K562 (cell line): Measurements from ENCODE around the gene ELFN2. TPM values are rescaled to one million over a fixed set of nuclear protein-coding genes. Genes with fewer than 3 reads are reported as not detected.
"Not testable (repeated sequence)": the region's sequence is repeated elsewhere in the genome, so short reads cannot be mapped to it uniquely, and the experiment has no call there.

Experiments
- ATAC-seq: fragments of 200-7000 bp; cut with Tn5 transposase; 3 replicates; pipeline ENCODE4 v1.9.1; 2020; ENCODE audit warnings: moderate library complexity
- BruUV-seq: library from RNA; stranded (reverse); fragments of 400-500 nt; replicated peaks from 2 replicates; lab custom pipeline; 2021; lab: Mats Ljungman, UMichigan
- CTCF ChIA-PET: fragments of 300-600 bp; formaldehyde crosslinking; extraction: SDS; loops from one replicate; lab custom pipeline; 2021; ENCODE audit warnings: low intra/inter-chr PET ratio; lab: Yijun Ruan, JAX
- POLR2A ChIA-PET: fragments of 300-600, 350-650 bp; sonication (Branson Sonifier 250); formaldehyde crosslinking; extraction: SDS; loops from one replicate; lab custom pipeline; 2021; ENCODE audit warnings: antibody characterized with exemption, inconsistent platforms; lab: Yijun Ruan, JAX
- DNase-seq, 4 experiments: peaks; one replicate each; pipeline versions ENCODE4 v3.0.0 to v3.0.0-alpha.2; 2011 to 2018; ENCODE audit warnings: low spot score in 3 of 4, mixed read lengths in 3 of 4; ENCODE audit errors: extremely low read depth in 1 of 4
- FAIRE-seq: peaks from 2 replicates; lab custom pipeline; 2011; peaks lifted over from hg19 to GRCh38; lab: Jason Lieb, UNC
- H2AFZ ChIP-seq: 2 replicates; pipeline ENCODE4 v1.6.0; 2011; ENCODE audit warnings: low read depth, low read length, control low read depth, inconsistent platforms
- H3K27ac ChIP-seq: fragments of 200-600 bp; 3 replicates; pipeline ENCODE4 v1.8.0; 2011; ENCODE audit warnings: low read depth, mild to moderate bottlenecking, control low read depth, inconsistent platforms, low read length, moderate library complexity, mixed read lengths; ENCODE audit errors: extremely low read depth
- H3K27me3 ChIP-seq, 2 experiments: fragments of 300-600 bp in 1 of 2; 2 replicates in 1 of 2; 3 replicates in 1 of 2; pipeline versions ENCODE4 v1.6.0 to v1.8.0; 2011; ENCODE audit warnings: inconsistent platforms in 2 of 2, low read length in 2 of 2, mild to moderate bottlenecking in 1 of 2, mixed read lengths in 1 of 2, moderate library complexity in 1 of 2; ENCODE audit not compliant: control insufficient read depth in 2 of 2, insufficient read depth in 2 of 2
- H3K36me3 ChIP-seq: fragments of 300-600 bp; 3 replicates; pipeline ENCODE4 v1.8.0; 2011; ENCODE audit warnings: mild to moderate bottlenecking, low read length, inconsistent platforms; ENCODE audit not compliant: control insufficient read depth, insufficient read depth
- H3K4me1 ChIP-seq, 2 experiments: fragments of 200-600 bp in 1 of 2; replicated peaks in 1 of 2; 2 replicates in 1 of 2; 3 replicates in 1 of 2; pipeline versions ENCODE4 v1.5.1 to v1.8.0; 2011; ENCODE audit warnings: inconsistent platforms in 2 of 2, low read length in 2 of 2, mild to moderate bottlenecking in 1 of 2, mixed read lengths in 1 of 2, moderate library complexity in 1 of 2; ENCODE audit not compliant: control insufficient read depth in 2 of 2, insufficient read depth in 2 of 2
- H3K4me2 ChIP-seq: 2 replicates; pipeline ENCODE4 v1.6.1; 2011; ENCODE audit warnings: low read length, control low read depth, inconsistent platforms, mixed read lengths; ENCODE audit not compliant: insufficient read depth
- H3K4me3 ChIP-seq: fragments of 200-600 bp; sonication (generic), shearing (Covaris generic); 2 replicates; pipeline ENCODE4 v1.5.1; 2016; ENCODE audit warnings: control low read depth, inconsistent platforms
- H3K79me2 ChIP-seq: fragments of 200-600 bp; 3 replicates; pipeline ENCODE4 v1.8.0; 2011; ENCODE audit warnings: low read length, inconsistent platforms; ENCODE audit not compliant: control insufficient read depth, insufficient read depth
- H3K9ac ChIP-seq, 2 experiments: 2 replicates each; pipeline versions ENCODE4 v1.6.0 to v1.6.1; 2011; ENCODE audit warnings: low read depth in 2 of 2, low read length in 2 of 2, control low read depth in 1 of 2, inconsistent platforms in 1 of 2, mild to moderate bottlenecking in 1 of 2, mixed read lengths in 1 of 2; ENCODE audit not compliant: insufficient read depth in 1 of 2
- H3K9me1 ChIP-seq: one replicate; pipeline ENCODE4 v1.6.0; 2011; ENCODE audit warnings: inconsistent platforms, mild to moderate bottlenecking, low read length, moderate library complexity; ENCODE audit not compliant: control insufficient read depth, insufficient read depth
- H3K9me3 ChIP-seq: replicated peaks from 2 replicates; pipeline ENCODE4 v1.5.1; 2011; ENCODE audit warnings: low read depth, low read length, inconsistent platforms; ENCODE audit not compliant: control insufficient read depth, insufficient read depth
- H4K20me1 ChIP-seq: replicated peaks from 2 replicates; pipeline ENCODE4 v1.6.1; 2011; ENCODE audit warnings: low read length, inconsistent platforms, mixed read lengths; ENCODE audit not compliant: control insufficient read depth, insufficient read depth
- CEBPB ChIP-seq: fragments of 450-650 bp; IDR thresholded peaks from 2 replicates; pipeline ENCODE4 v1.6.1; 2016; ENCODE audit warnings: missing genetic modification characterization, missing compliant biosample characterization
- NFYB ChIP-seq: IDR thresholded peaks from 2 replicates; pipeline ENCODE4 v1.6.1; 2011; ENCODE audit warnings: mild to moderate bottlenecking, moderate library complexity; ENCODE audit not compliant: insufficient read length; ENCODE audit errors: extremely low read depth
- TEAD4 ChIP-seq, 2 experiments: sonication (generic) in 1 of 2; formaldehyde crosslinking in 1 of 2; IDR thresholded peaks; 2 replicates each; pipeline versions ENCODE4 v1.6.1 to v1.8.0; 2012 to 2022; ENCODE audit warnings: borderline replicate concordance in 1 of 2, inconsistent platforms in 1 of 2, low read length in 1 of 2, mild to moderate bottlenecking in 1 of 2, missing genetic modification reagents in 1 of 2
- WGBS: fragments of 100-300 bp; shearing (Covaris generic); methylation state at CpG from one replicate; pipeline ENCODE4 v1.1.6; 2016; ENCODE audit warnings: low coverage, mixed read lengths; ENCODE audit not compliant: insufficient coverage; ENCODE audit errors: missing lambda C conversion rate; 5-methylcytosine and 5-hydroxymethylcytosine counted together
- in situ Hi-C: fragments of 300-500 bp; cut with MboI; formaldehyde crosslinking; loops from 4 replicates; pipeline ENCODE4 v1.15.0; 2018; ENCODE audit warnings: inconsistent platforms, mixed read lengths
- intact Hi-C: fragments of 100-400 bp; cut with micrococcal nuclease; formaldehyde crosslinking; loops from 2 replicates; pipeline ENCODE4 v1.14.2; 2022
- polyA plus RNA-seq, 8 experiments: library from polyadenylated mRNA; depleted of rRNA in 4 of 8; stranded (reverse) in 5 of 8; unstranded in 3 of 8; fragments of >200 nt; fragmentation: Nextera tagmentation in 2 of 8; fragmentation: Illumina TruSeq in 1 of 8; extraction: Ambion mirVana in 2 of 8; extraction: Trizol in 1 of 8; gene quantifications; 2 replicates each; pipeline versions ENCODE4 v1.2.1 to v1.2.3, GENCODE V29; 2011 to 2014; ENCODE audit warnings: inconsistent platforms in 1 of 8, missing spikeins in 1 of 8
- total RNA-seq, 7 experiments: library from RNA; depleted of rRNA in 6 of 7; stranded (reverse); fragments of >200 nt in 6 of 7; fragmentation: Illumina TruSeq in 2 of 7; extraction: Trizol in 2 of 7; gene quantifications; 2 replicates each; pipeline versions ENCODE4 v1.2.1 to v1.2.3, GENCODE V29; 2011 to 2021; ENCODE audit warnings: low replicate concordance in 1 of 7
- TF ChIP-seq, protein P1 (sequence below): fragments of 250-450 bp; sonication (Bioruptor Pico); IDR thresholded peaks from 2 replicates; pipeline ENCODE4 v1.8.0; 2021; ENCODE audit warnings: borderline replicate concordance, mild to moderate bottlenecking, moderate library complexity; ENCODE audit not compliant: poor library complexity, severe bottlenecking

The ELFN2 gene
- total and polyA plus RNA-seq, 9 of the 15 experiments (the other 6 are each of a cell fraction or from before 2014, with no cell fraction given) = not detected

DNA sequence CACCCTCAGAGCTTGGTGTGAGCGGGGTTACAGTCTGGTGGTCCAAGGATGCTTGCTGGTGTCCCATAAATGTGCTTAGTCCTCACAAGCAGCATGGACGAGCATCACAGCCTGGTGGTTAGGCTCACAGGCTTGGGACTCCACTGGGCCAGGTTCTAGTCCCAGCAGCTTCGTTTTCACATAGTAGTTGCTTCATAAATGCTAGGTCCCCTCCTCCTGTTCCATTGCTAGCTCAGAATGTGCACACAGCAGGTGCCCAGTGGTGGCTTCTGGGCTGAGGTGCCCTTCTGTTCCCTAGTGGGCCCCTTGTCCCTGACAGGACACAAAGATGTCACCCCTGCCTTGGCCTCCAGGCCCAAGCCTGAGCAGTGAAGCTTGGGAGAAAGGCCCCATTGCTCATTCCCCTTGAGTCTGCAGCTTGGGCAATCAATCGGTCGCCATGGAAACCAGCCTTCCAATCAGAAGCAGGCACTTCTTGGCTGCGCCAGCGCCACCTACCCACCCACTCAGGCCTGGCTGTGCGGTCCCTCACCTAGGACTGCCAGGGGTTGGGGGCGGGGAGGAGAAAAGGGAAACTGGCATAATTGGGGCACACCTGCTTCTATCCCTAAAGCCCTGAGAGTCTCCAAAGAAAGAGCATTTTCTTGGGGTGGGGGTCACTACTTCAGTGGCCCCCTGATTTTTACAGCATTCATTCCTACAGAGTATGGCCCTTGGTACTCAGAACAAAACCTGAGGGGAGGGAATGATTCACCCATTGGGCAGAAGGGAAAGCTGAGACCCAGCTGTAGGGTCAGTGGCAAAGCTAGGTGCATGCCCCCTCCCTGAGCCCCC is 96.9 kb downstream of the ELFN2 start (continued):
- peak; percentile 66 for TF ChIP-seq CEBPB (tag)
- peak; percentile 76 for TF ChIP-seq NFYB
- no peak for TF ChIP-seq TEAD4 (IDR thresholded peaks at IDR 0.05; ENCODE audit: low read length)
- no peak for TF ChIP-seq TEAD4 (CRISPR knock-in tag; IDR thresholded peaks at IDR 0.05; ENCODE audit: borderline replicate concordance)
- TF ChIP-seq, all 486 proteins: peak for 9

DNA sequence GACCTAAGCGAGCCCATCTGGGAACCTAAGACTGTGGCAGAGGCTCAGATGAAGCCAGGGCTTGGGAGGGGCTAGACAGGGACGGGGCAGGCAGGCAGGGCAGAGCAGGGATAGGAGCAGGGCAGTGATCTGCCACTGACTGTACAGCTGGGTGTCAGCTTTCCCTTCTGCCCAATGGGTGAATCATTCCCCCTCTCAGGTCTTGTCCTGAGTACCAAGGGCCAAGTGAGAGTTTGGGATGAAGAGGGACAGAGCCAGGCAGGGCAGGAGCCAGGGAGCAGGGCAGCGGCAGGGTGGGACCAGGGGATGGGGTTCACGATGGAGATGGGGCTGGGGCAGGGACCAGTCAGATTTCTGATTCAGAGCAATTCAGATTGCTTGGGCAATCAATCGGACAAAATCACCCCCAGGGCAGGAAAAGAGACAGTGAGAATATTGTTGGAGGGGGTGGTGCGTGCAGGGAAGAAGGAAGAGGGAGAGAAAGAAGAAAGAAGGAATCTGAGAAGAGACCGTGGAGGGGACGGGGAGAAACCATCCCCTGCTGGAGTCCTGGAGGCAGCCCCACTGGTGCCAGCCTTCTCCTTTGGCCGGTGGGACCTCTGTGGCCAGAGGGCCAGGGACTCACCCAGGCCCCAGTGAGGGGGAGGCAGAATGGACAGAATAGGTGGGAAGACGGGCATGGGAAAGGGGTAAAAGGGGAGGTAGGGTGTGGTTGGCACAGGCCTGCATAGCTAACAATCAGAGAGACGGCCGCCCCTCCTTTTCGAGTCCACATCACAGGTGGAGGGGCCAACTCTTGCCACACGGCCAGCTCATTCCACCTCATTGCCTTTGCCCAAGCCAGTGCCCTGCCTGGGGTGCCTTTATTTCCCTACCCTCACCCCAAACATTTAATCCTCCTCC is 97.8 kb downstream of the ELFN2 start:
- in situ Hi-C loops = no loop called here
- Histone ChIP-seq H3K79me2 (no peaks in the 10 kb centered on the region), H3K9ac (no peak overlapping the region), H3K9me1 (no peaks in the 10 kb centered on the region), H3K4me2 (no peak overlapping the region), H4K20me1 (no peaks in the 10 kb centered on the region; the same call in 1 of the 2 replicates), H3K27ac (no peak overlapping the region), H2AFZ (no peak overlapping the region), H3K9me3 (no peaks in the 10 kb centered on the region), H3K4me1 (peaks cover 0 to 10% of the 10 kb centered on the region in 2 experiments; a peak in 2 of 5 replicates), H3K36me3 (no peaks in the 10 kb centered on the region), H3K4me3 (no peak overlapping the region), H3K27me3 (peaks cover 10 to 30% of the 10 kb centered on the region in 2 experiments; a peak in 3 of 5 replicates)
- POLR2A ChIA-PET = interaction anchor here (0.6 kb wide), 1 partner anchor 781 kb away, joined by 3 read pairs; no protein-coding TSS in a partner anchor
- BruUV-seq = no TSS peak
- DNase-seq (no peak), FAIRE-seq (no peak), ATAC-seq (no peak)
- 0% methylated on average over 10 of the region's 14 CpGs for WGBS
- CTCF ChIA-PET = no interaction called here
- intact Hi-C loops = no loop called here
- TF ChIP-seq, protein P1, sequence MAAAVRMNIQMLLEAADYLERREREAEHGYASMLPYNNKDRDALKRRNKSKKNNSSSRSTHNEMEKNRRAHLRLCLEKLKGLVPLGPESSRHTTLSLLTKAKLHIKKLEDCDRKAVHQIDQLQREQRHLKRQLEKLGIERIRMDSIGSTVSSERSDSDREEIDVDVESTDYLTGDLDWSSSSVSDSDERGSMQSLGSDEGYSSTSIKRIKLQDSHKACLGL (CRISPR knock-in tag) = no peak
- TF ChIP-seq, all 486 proteins: peak for 0

DNA sequence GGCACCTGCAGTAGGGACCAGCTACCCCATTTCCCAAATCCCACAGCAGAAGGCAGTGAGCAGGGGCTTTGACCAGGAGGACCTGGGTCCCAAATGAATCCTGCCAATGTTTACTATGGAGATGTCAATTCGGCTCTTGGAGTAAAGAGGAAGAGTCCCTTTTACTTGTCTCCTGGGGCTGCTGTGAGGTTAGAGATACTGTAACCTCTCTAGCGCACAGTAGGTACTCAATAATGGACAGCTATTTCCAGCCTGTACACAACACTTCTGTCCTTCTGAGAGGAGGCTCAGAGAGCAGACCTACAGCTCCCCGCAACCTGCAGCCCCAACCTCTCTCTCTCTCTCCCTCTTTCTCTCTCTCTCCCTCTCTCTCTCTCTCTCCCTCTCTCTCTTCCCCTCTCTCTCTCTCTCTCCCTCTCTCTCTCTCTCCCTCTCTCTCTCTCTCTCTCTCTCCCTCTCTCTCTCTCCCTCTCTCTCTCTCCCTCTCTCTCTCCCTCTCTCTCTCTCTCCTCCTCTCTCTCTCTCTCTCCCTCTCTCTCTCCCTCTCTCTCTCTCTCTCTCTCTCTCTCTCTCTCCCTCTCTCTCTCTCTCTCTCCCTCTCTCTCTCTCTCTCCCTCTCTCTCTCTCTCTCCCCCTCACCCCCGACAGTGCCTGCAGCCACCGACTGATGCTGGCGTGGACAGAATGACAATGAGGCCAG is 98.6 kb downstream of the ELFN2 start:
- H2AFZ ChIP-seq, in situ Hi-C loops, BruUV-seq, H3K4me2 ChIP-seq, intact Hi-C loops, DNase-seq, H3K79me2 ChIP-seq, H3K4me1 ChIP-seq, H3K4me3 ChIP-seq, H3K9me3 ChIP-seq, H3K9ac ChIP-seq, H3K27ac ChIP-seq, H3K9me1 ChIP-seq, H3K36me3 ChIP-seq, CTCF ChIA-PET, FAIRE-seq, ATAC-seq, H4K20me1 ChIP-seq: not testable (repeated sequence)
- peaks cover 5 to 32% of the 10 kb centered on the region in 2 experiments; a peak in 4 of 5 replicates for H3K27me3 ChIP-seq
- POLR2A ChIA-PET = interaction anchor here (0.6 kb wide), 1 partner anchor 782 kb away, joined by 3 read pairs; no protein-coding TSS in a partner anchor
- 0% methylated on average over 4 of the region's 6 CpGs for WGBS
